ENCODE measurements around the gene RPL13A.

RPL13A gene

DNA sequence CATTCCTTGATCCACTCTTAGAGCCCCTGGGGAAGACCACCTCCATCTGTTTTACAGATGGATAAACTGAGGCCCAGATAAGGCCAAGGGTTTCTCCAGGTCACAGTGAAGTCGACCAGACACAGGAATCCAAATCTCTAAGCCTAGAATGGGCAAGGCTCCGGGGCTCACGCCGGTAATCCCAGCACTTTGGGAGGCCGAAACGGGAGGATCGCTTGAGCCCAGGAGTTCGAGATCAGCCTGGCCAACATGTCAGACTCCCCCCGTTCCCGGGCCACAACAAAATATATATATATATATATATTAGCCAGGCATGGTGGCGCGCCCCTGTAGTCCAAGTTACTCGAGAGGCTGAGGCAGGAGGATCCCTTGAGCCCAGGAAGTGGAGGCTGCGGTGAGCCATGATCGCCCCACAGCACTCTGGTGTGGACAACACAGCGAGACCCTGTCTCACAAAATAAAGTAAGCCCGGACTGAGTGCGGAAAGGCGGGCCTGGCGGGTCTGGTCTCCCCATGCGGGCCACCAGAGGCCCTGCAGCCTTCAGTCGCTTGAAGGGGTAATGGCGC is 615 bp upstream of the RPL13A start:
- Histone ChIP-seq H3K9ac (ENCODE audit: low read length in 2 of 2) (peak overlapping the region in 1 of 2 donors; percentile 51), H3K36me3 (ENCODE audit: control insufficient read depth in 2 of 2, insufficient read depth in 2 of 2, low read length in 2 of 2) (peaks cover 22 to 24% of the 10 kb centered on the region in 2 donors), H3K4me3 (ENCODE audit: low read length in 2 of 2) (peak overlapping the region in 1 of 2 donors; percentile 100), H3K4me1 (ENCODE audit: control insufficient read depth, insufficient read depth, low read length) (peaks cover 25% of the 10 kb centered on the region), H3K27ac (ENCODE audit: low read length) (peak overlapping the region; percentile 70), H3K27me3 (ENCODE audit: control insufficient read depth in 1 of 2, insufficient read depth in 2 of 2, low read length in 2 of 2) (no peaks in the 10 kb centered on the region), H3K9me3 (ENCODE audit: control insufficient read depth in 2 of 2, low read length in 2 of 2) (no peaks in the 10 kb centered on the region)

GRCh38 chr19:49488046-49488862 is 846 bp downstream of the RPL13A start:
- H3K27me3 ChIP-seq (ENCODE audit: control insufficient read depth in 1 of 2, insufficient read depth in 2 of 2, low read length in 2 of 2), result no peaks in the 10 kb centered on the region
- H3K4me3 ChIP-seq (ENCODE audit: low read length in 2 of 2), result peak overlapping the region; percentile 98 to 100
- H3K4me1 ChIP-seq (ENCODE audit: control insufficient read depth, insufficient read depth, low read length), result peaks cover 25% of the 10 kb centered on the region
- H3K27ac ChIP-seq (ENCODE audit: low read length), result peak overlapping the region; percentile 94
- no peaks in the 10 kb centered on the region for H3K9me3 ChIP-seq (ENCODE audit: control insufficient read depth in 2 of 2, low read length in 2 of 2)
- H3K36me3 ChIP-seq (ENCODE audit: control insufficient read depth in 2 of 2, insufficient read depth in 2 of 2, low read length in 2 of 2), result peaks cover 33 to 35% of the 10 kb centered on the region in 2 donors
- H3K9ac ChIP-seq (ENCODE audit: low read length in 2 of 2), result peak overlapping the region; percentile 99

DNA sequence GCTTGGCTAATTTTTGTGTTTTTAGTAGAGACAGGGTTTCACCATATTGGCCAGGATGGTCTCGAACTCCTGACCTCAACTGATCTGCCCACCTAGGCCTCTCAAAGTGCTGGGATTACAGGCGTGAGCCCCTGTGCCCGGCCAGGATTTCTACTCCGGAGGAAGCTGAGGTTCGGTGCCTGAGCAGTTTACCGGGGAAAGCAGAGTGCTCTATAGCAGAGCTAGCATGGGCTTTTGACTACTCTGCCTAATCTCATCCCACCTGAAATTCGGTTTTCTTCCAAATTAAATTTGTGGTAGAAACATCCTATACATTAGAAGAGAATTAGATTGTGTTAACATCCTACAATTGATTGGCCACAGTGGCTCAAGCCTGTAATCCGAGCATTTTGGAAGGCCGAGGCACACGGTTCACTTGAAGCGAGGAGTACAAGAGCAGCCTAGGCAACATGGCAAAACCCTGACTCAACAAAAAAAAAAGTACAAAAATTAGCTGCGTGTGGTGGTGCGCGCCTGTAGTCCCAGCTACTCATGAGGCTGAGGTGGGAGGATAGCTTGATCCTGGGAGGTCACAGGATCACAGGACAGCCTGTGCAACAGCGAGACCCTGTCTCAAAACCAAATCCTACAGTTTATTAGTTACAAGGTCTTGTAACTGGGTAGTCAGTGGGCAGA is 1.6 kb downstream of the RPL13A start:
- Histone ChIP-seq H3K4me1 (ENCODE audit: control insufficient read depth, insufficient read depth, low read length) (peaks cover 25% of the 10 kb centered on the region), H3K9me3 (ENCODE audit: control insufficient read depth in 2 of 2, low read length in 2 of 2) (no peaks in the 10 kb centered on the region), H3K4me3 (ENCODE audit: low read length in 2 of 2) (peak overlapping the region; percentile 98 to 100), H3K27me3 (ENCODE audit: control insufficient read depth in 1 of 2, insufficient read depth in 2 of 2, low read length in 2 of 2) (no peaks in the 10 kb centered on the region), H3K27ac (ENCODE audit: low read length) (peak overlapping the region; percentile 94), H3K9ac (ENCODE audit: low read length in 2 of 2) (peak overlapping the region; percentile 99), H3K36me3 (ENCODE audit: control insufficient read depth in 2 of 2, insufficient read depth in 2 of 2, low read length in 2 of 2) (peaks cover 33 to 35% of the 10 kb centered on the region in 2 donors)

DNA sequence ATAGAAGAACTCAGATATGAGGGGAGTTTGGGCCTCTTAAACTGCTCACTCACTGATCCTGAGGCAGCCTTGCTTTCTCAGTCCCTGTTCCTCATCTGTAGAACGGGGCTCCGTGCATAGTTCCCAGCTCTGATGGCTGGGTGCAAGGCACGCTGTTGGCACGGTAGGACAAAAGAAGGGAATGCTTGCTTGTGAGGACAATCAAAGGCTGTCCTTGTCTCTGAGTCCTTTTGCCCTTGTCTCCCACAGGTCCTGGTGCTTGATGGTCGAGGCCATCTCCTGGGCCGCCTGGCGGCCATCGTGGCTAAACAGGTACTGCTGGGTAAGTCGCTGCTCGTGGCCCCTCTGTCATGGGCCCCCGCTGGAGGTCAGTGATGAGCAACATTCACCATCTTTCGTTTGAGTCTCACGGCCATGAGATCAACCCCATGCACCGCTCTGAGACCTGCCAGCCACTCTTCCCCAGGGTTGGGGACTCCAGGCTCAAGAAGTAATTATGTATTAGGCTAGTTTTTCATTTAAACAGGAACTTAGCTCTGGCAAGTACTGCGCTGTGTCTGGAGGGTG is 2.3 kb downstream of the RPL13A start:
- H3K27me3 ChIP-seq (ENCODE audit: control insufficient read depth in 1 of 2, insufficient read depth in 2 of 2, low read length in 2 of 2), result no peaks in the 10 kb centered on the region
- H3K4me3 ChIP-seq (ENCODE audit: low read length in 2 of 2), result peak overlapping the region; percentile 98 to 100
- H3K27ac ChIP-seq (ENCODE audit: low read length), result peak overlapping the region; percentile 94
- H3K36me3 ChIP-seq (ENCODE audit: control insufficient read depth in 2 of 2, insufficient read depth in 2 of 2, low read length in 2 of 2), result peaks cover 33 to 35% of the 10 kb centered on the region in 2 donors
- H3K4me1 ChIP-seq (ENCODE audit: control insufficient read depth, insufficient read depth, low read length), result peaks cover 25% of the 10 kb centered on the region
- H3K9ac ChIP-seq (ENCODE audit: low read length in 2 of 2), result peak overlapping the region; percentile 3 to 99
- H3K9me3 ChIP-seq (ENCODE audit: control insufficient read depth in 2 of 2, low read length in 2 of 2), result no peaks in the 10 kb centered on the region

- no peaks in the 10 kb centered on the region for H3K27me3 ChIP-seq (ENCODE audit: control insufficient read depth in 1 of 2, insufficient read depth in 2 of 2, low read length in 2 of 2)
- H3K4me3 ChIP-seq (ENCODE audit: low read length in 2 of 2), result peak overlapping the region in 1 of 2 donors; percentile 100
- H3K27ac ChIP-seq (ENCODE audit: low read length), result peak overlapping the region; percentile 94
- no peaks in the 10 kb centered on the region for H3K9me3 ChIP-seq (ENCODE audit: control insufficient read depth in 2 of 2, low read length in 2 of 2)
- peaks cover 25% of the 10 kb centered on the region for H3K4me1 ChIP-seq (ENCODE audit: control insufficient read depth, insufficient read depth, low read length)
- peaks cover 33 to 35% of the 10 kb centered on the region in 2 donors for H3K36me3 ChIP-seq (ENCODE audit: control insufficient read depth in 2 of 2, insufficient read depth in 2 of 2, low read length in 2 of 2)
- no peak overlapping the region for H3K9ac ChIP-seq (ENCODE audit: low read length in 2 of 2)
These were observed 3.0 kb downstream of the RPL13A start for GRCh38 chr19:49490287-49491029.

GRCh38 chr19:49491030-49491803 is 3.8 kb downstream of the RPL13A start:
- Histone ChIP-seq H3K9me3 (ENCODE audit: control insufficient read depth in 2 of 2, low read length in 2 of 2) (no peaks in the 10 kb centered on the region), H3K4me3 (ENCODE audit: low read length in 2 of 2) (no peak overlapping the region), H3K27me3 (ENCODE audit: control insufficient read depth in 1 of 2, insufficient read depth in 2 of 2, low read length in 2 of 2) (no peaks in the 10 kb centered on the region), H3K27ac (ENCODE audit: low read length) (no peak overlapping the region), H3K36me3 (ENCODE audit: control insufficient read depth in 2 of 2, insufficient read depth in 2 of 2, low read length in 2 of 2) (peaks cover 33 to 35% of the 10 kb centered on the region in 2 donors), H3K4me1 (ENCODE audit: control insufficient read depth, insufficient read depth, low read length) (peaks cover 25% of the 10 kb centered on the region), H3K9ac (ENCODE audit: low read length in 2 of 2) (no peak overlapping the region)

DNA sequence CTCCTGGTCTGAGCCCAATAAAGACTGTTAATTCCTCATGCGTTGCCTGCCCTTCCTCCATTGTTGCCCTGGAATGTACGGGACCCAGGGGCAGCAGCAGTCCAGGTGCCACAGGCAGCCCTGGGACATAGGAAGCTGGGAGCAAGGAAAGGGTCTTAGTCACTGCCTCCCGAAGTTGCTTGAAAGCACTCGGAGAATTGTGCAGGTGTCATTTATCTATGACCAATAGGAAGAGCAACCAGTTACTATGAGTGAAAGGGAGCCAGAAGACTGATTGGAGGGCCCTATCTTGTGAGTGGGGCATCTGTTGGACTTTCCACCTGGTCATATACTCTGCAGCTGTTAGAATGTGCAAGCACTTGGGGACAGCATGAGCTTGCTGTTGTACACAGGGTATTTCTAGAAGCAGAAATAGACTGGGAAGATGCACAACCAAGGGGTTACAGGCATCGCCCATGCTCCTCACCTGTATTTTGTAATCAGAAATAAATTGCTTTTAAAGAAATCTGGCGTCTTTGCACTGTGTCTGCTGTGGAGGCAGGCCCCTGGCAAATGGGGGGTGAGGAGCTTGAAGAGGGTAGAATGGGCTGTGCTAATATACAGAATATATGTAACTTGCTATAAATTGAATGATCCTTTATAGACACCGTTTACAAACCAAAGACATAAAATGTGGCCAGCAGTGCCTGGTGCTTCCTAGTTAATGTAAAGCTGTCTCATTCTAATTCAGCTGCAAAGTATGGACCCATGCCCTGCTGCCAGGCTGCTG is 4.6 kb downstream of the RPL13A start:
- H3K4me3 ChIP-seq (ENCODE audit: low read length in 2 of 2), result no peak overlapping the region
- H3K36me3 ChIP-seq (ENCODE audit: control insufficient read depth in 2 of 2, insufficient read depth in 2 of 2, low read length in 2 of 2), result peaks cover 33 to 35% of the 10 kb centered on the region in 2 donors
- peaks cover 28% of the 10 kb centered on the region for H3K4me1 ChIP-seq (ENCODE audit: control insufficient read depth, insufficient read depth, low read length)
- H3K27me3 ChIP-seq (ENCODE audit: control insufficient read depth in 1 of 2, insufficient read depth in 2 of 2, low read length in 2 of 2), result no peaks in the 10 kb centered on the region
- H3K9ac ChIP-seq (ENCODE audit: low read length in 2 of 2), result no peak overlapping the region
- H3K27ac ChIP-seq (ENCODE audit: low read length), result peak overlapping the region; percentile 24
- H3K9me3 ChIP-seq (ENCODE audit: control insufficient read depth in 2 of 2, low read length in 2 of 2), result no peaks in the 10 kb centered on the region

DNA sequence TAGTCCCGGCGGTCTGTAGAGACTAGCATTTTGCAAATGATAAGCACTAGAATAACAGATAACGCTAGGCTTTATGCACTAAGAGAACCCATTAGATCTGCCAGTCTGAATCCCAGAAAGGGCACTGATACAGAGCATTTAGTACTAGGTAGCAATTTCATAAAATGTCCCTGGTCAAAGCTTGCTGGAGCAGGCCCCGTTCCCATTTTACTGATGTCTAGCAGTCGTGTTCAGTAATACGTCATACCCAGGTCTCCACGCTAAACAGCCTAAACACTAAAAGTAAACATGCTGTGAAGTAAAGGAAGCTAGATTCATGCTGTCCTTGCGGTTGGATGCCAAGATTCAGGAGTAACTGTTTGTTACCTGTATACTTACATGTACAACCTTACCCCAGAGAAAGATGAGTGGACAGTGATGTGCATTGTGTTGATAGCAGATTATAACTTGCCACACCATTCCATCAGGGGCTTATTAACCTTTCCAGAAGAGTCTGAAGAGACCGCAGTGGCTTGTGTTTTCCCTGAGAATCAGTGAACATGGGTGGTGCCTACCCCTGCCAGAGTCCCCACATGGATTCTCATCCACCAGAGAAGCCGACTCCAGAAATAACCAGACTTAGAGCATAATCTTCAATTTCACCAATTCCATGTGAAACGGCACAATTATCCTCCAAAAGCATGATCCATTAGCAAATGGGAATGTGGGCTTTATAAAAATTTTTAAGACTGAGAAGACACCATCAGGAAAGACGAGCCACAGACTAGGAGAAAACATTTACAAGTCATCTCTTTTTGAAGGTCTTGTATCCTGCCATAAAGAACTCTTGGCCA is 5.4 kb downstream of the RPL13A start:
- peaks cover 40 to 41% of the 10 kb centered on the region in 2 donors for H3K36me3 ChIP-seq (ENCODE audit: control insufficient read depth in 2 of 2, insufficient read depth in 2 of 2, low read length in 2 of 2)
- no peaks in the 10 kb centered on the region for H3K27me3 ChIP-seq (ENCODE audit: control insufficient read depth in 1 of 2, insufficient read depth in 2 of 2, low read length in 2 of 2)
- H3K9ac ChIP-seq (ENCODE audit: low read length in 2 of 2), result no peak overlapping the region
- peak overlapping the region; percentile 24 for H3K27ac ChIP-seq (ENCODE audit: low read length)
- H3K4me3 ChIP-seq (ENCODE audit: low read length in 2 of 2), result no peak overlapping the region
- H3K4me1 ChIP-seq (ENCODE audit: control insufficient read depth, insufficient read depth, low read length), result peaks cover 34% of the 10 kb centered on the region
- H3K9me3 ChIP-seq (ENCODE audit: control insufficient read depth in 2 of 2, low read length in 2 of 2), result no peaks in the 10 kb centered on the region
